HEK293 (cell line): ENCODE measurements around the gene TPSG1.

ENCODE experiments used
- CTCF ChIA-PET: fragments of 350-600 bp; formaldehyde crosslinking; extraction: SDS; loops from one replicate; lab custom pipeline; 2021; ENCODE audit warnings: antibody characterized with exemption; lab: Yijun Ruan, JAX
- POLR2A ChIA-PET: fragments of 300-600 bp; formaldehyde crosslinking; extraction: SDS; loops from one replicate; lab custom pipeline; 2020; ENCODE audit warnings: antibody characterized with exemption, inconsistent platforms; lab: Yijun Ruan, JAX
- H3K27ac ChIP-seq: fragments of 200-500 bp; sonication (Bioruptor generic); 2 replicates; pipeline ENCODE4 v1.5.1; 2014; ENCODE audit warnings: low read depth, low read length, control low read depth, inconsistent platforms; ENCODE audit errors: extremely low read depth
- H3K36me3 ChIP-seq, 2 experiments: fragments of 200-500 bp in 1 of 2; sonication (Bioruptor generic) in 1 of 2; 1 replicate in 1 of 2; 2 replicates in 1 of 2; pipeline ENCODE4 v1.5.1; 2014 to 2017; ENCODE audit warnings: inconsistent platforms in 2 of 2, low read length in 2 of 2; ENCODE audit not compliant: control insufficient read depth in 2 of 2, insufficient read depth in 1 of 2
- H3K4me1 ChIP-seq: fragments of 200-500 bp; sonication (Bioruptor generic); 2 replicates; pipeline ENCODE4 v1.5.1; 2014; ENCODE audit warnings: mild to moderate bottlenecking, low read length, inconsistent platforms; ENCODE audit not compliant: control insufficient read depth, insufficient read depth
- H3K4me3 ChIP-seq: 2 replicates; pipeline ENCODE4 v1.5.1; 2011; ENCODE audit warnings: low read depth, mild to moderate bottlenecking, control low read depth, low read length, moderate library complexity
- H3K9me3 ChIP-seq: fragments of 200-500 bp; sonication (Bioruptor generic); 2 replicates; pipeline ENCODE4 v1.5.1; 2014; ENCODE audit warnings: low read depth, low read length, inconsistent platforms; ENCODE audit not compliant: control insufficient read depth, insufficient read depth
- BCL11A ChIP-seq: fragments of 450-650 bp; formaldehyde crosslinking; IDR thresholded peaks from 2 replicates; pipeline ENCODE4 v1.5.1; 2016; ENCODE audit warnings: low read depth, missing biosample characterization, missing genetic modification characterization
- GLIS2 ChIP-seq: fragments of 450-650 bp; formaldehyde crosslinking; IDR thresholded peaks from 2 replicates; pipeline ENCODE4 v1.5.1; 2016; ENCODE audit warnings: missing biosample characterization, missing genetic modification characterization
- HIC1 ChIP-seq: fragments of 450-650 bp; formaldehyde crosslinking; IDR thresholded peaks from 2 replicates; pipeline ENCODE4 v1.5.1; 2016; ENCODE audit warnings: missing biosample characterization, missing genetic modification characterization
- KLF17 ChIP-seq: fragments of 450-650 bp; formaldehyde crosslinking; IDR thresholded peaks from 2 replicates; pipeline ENCODE4 v1.5.1; 2016; ENCODE audit warnings: missing biosample characterization, missing genetic modification characterization
- KLF9 ChIP-seq: fragments of 450-650 bp; formaldehyde crosslinking; IDR thresholded peaks from 2 replicates; pipeline ENCODE4 v1.5.1; 2016; ENCODE audit warnings: missing biosample characterization, missing genetic modification characterization, low read depth
- MZF1 ChIP-seq: fragments of 450-650 bp; formaldehyde crosslinking; IDR thresholded peaks from 2 replicates; pipeline ENCODE4 v1.5.1; 2017; ENCODE audit warnings: missing biosample characterization, missing genetic modification characterization, borderline replicate concordance
- PRDM10 ChIP-seq: fragments of 450-650 bp; formaldehyde crosslinking; IDR thresholded peaks from 2 replicates; pipeline ENCODE4 v1.5.1; 2016; ENCODE audit warnings: missing biosample characterization, missing genetic modification characterization
- SCRT1 ChIP-seq: fragments of 450-650 bp; formaldehyde crosslinking; IDR thresholded peaks from 2 replicates; pipeline ENCODE4 v1.5.1; 2016; ENCODE audit warnings: missing biosample characterization, missing genetic modification characterization, borderline replicate concordance
- ZBTB17 ChIP-seq: fragments of 450-650 bp; formaldehyde crosslinking; IDR thresholded peaks from 2 replicates; pipeline ENCODE4 v1.5.1; 2016; ENCODE audit warnings: missing biosample characterization, missing genetic modification characterization
- ZBTB49 ChIP-seq: fragments of 450-650 bp; formaldehyde crosslinking; IDR thresholded peaks from 2 replicates; pipeline ENCODE4 v1.5.1; 2016; ENCODE audit warnings: missing biosample characterization, missing genetic modification characterization, low read depth
- ZFHX2 ChIP-seq: fragments of 450-650 bp; formaldehyde crosslinking; conservative IDR thresholded peaks from 2 replicates; pipeline ENCODE4 v1.5.1; 2016; ENCODE audit warnings: missing biosample characterization, missing genetic modification characterization
- ZNF174 ChIP-seq: fragments of 450-650 bp; formaldehyde crosslinking; IDR thresholded peaks from 2 replicates; pipeline ENCODE4 v1.5.0; 2017; ENCODE audit warnings: missing biosample characterization, mild to moderate bottlenecking, missing genetic modification characterization
- ZNF175 ChIP-seq: fragments of 450-650 bp; formaldehyde crosslinking; IDR thresholded peaks from 2 replicates; pipeline ENCODE4 v1.5.1; 2016; ENCODE audit warnings: missing biosample characterization, missing genetic modification characterization
- ZNF19 ChIP-seq: fragments of 450-650 bp; formaldehyde crosslinking; IDR thresholded peaks from 2 replicates; pipeline ENCODE4; 2016; ENCODE audit warnings: missing biosample characterization, missing genetic modification characterization, low read depth
- ZNF221 ChIP-seq: fragments of 450-650 bp; formaldehyde crosslinking; IDR thresholded peaks from 2 replicates; pipeline ENCODE4 v1.5.1; 2017; ENCODE audit warnings: missing biosample characterization, missing genetic modification characterization, borderline replicate concordance
- ZNF248 ChIP-seq: fragments of 450-650 bp; formaldehyde crosslinking; IDR thresholded peaks from 2 replicates; pipeline ENCODE4 v1.5.1; 2017; ENCODE audit warnings: missing biosample characterization, missing genetic modification characterization
- ZNF274 ChIP-seq, 2 experiments: fragments of 200-500 bp in 1 of 2; fragments of 450-650 bp in 1 of 2; sonication (Bioruptor generic) in 1 of 2; formaldehyde crosslinking in 1 of 2; IDR thresholded peaks; 2 replicates each; pipeline versions ENCODE4 v1.5.1 to v1.6.1; 2014 to 2016; ENCODE audit warnings: borderline replicate concordance in 1 of 2, inconsistent platforms in 1 of 2, low read length in 1 of 2, missing biosample characterization in 1 of 2, missing genetic modification characterization in 1 of 2
- ZNF311 ChIP-seq: fragments of 450-650 bp; formaldehyde crosslinking; IDR thresholded peaks from 2 replicates; pipeline ENCODE4 v1.5.1; 2017; ENCODE audit warnings: missing biosample characterization, missing genetic modification characterization, borderline replicate concordance
- ZNF324 ChIP-seq: fragments of 450-650 bp; formaldehyde crosslinking; IDR thresholded peaks from 2 replicates; pipeline ENCODE4 v1.5.1; 2016; ENCODE audit warnings: missing biosample characterization, missing genetic modification characterization
- ZNF510 ChIP-seq: fragments of 450-650 bp; formaldehyde crosslinking; IDR thresholded peaks from 2 replicates; pipeline ENCODE4 v1.5.1; 2018; ENCODE audit warnings: mild to moderate bottlenecking, missing genetic modification characterization, missing biosample characterization; ENCODE audit not compliant: insufficient replicate concordance
- ZNF548 ChIP-seq: fragments of 450-650 bp; formaldehyde crosslinking; IDR thresholded peaks from 2 replicates; pipeline ENCODE4 v1.5.1; 2016; ENCODE audit warnings: missing biosample characterization, missing genetic modification characterization
- ZNF555 ChIP-seq: fragments of 450-650 bp; formaldehyde crosslinking; conservative IDR thresholded peaks from 2 replicates; pipeline ENCODE4 v1.5.1; 2017; ENCODE audit warnings: missing biosample characterization, mild to moderate bottlenecking, missing genetic modification characterization, inconsistent platforms
- ZNF585B ChIP-seq: fragments of 450-650 bp; formaldehyde crosslinking; IDR thresholded peaks from 2 replicates; pipeline ENCODE4 v1.5.1; 2016; ENCODE audit warnings: missing biosample characterization, missing genetic modification characterization
- ZNF600 ChIP-seq: fragments of 450-650 bp; formaldehyde crosslinking; IDR thresholded peaks from 2 replicates; pipeline ENCODE4 v1.5.1; 2016; ENCODE audit warnings: missing biosample characterization, missing genetic modification characterization
- ZNF660 ChIP-seq: fragments of 450-650 bp; IDR thresholded peaks from 2 replicates; pipeline ENCODE4 v1.5.1; 2018; ENCODE audit warnings: missing biosample characterization, mild to moderate bottlenecking, missing genetic modification characterization
- ZNF768 ChIP-seq: fragments of 450-650 bp; formaldehyde crosslinking; IDR thresholded peaks from 2 replicates; pipeline ENCODE4 v1.5.1; 2018; ENCODE audit warnings: missing biosample characterization, mild to moderate bottlenecking, missing genetic modification characterization
- ZNF791 ChIP-seq: fragments of 450-650 bp; formaldehyde crosslinking; IDR thresholded peaks from 2 replicates; pipeline ENCODE4 v1.5.1; 2016; ENCODE audit warnings: missing biosample characterization, missing genetic modification characterization
- ZNF837 ChIP-seq: fragments of 450-650 bp; formaldehyde crosslinking; IDR thresholded peaks from 2 replicates; pipeline ENCODE4 v1.5.1; 2016; ENCODE audit warnings: missing biosample characterization, missing genetic modification characterization

The TPSG1 gene

GRCh38 chr16:1174477-1175357, 50.4 kb downstream of the TPSG1 start:
- ChIA-PET POLR2A (interaction anchor here (1.1 kb wide), 1 partner anchor 8 kb away, joined by 4 read pairs; no protein-coding TSS in a partner anchor), CTCF (no interaction called here)
- Histone ChIP-seq H3K27ac (no peak overlapping the region), H3K4me3 (no peak overlapping the region), H3K4me1 (no peaks in the 10 kb centered on the region), H3K9me3 (no peaks in the 10 kb centered on the region), H3K36me3 (no peaks in the 10 kb centered on the region)
- TF ChIP-seq ZNF837 (tag by site-specific recombination), result no peak
- TF ChIP-seq ZFHX2 (tag by site-specific recombination), result no peak
- peak; percentile 77 for TF ChIP-seq PRDM10 (tag by site-specific recombination)
- TF ChIP-seq HIC1 (tag by site-specific recombination), result 0 out of 2 replicates have a peak, but pooled peaks have one; percentile 18
- no peak for TF ChIP-seq ZNF248 (tag by site-specific recombination)
- no peak for TF ChIP-seq BCL11A (tag by site-specific recombination)
- TF ChIP-seq GLIS2 (tag by site-specific recombination), result no peak
- TF ChIP-seq ZNF548 (tag by site-specific recombination), result no peak
- no peak for TF ChIP-seq ZNF174
- TF ChIP-seq ZNF660, result no peak
- no peak for TF ChIP-seq ZBTB49 (tag by site-specific recombination)
- TF ChIP-seq ZNF555 (tag by site-specific recombination), result no peak
- no peak for TF ChIP-seq ZNF175 (tag by site-specific recombination)
- TF ChIP-seq ZNF311, result no peak
- no peak for TF ChIP-seq ZNF221 (tag by site-specific recombination)
- no peak for TF ChIP-seq ZNF791 (tag by site-specific recombination)
- peak; percentile 55; the same call in 1 of the 2 replicates for TF ChIP-seq ZBTB17
- TF ChIP-seq MZF1, result no peak
- no peak for TF ChIP-seq ZNF19 (tag by site-specific recombination)
- TF ChIP-seq KLF9, result no peak
- TF ChIP-seq SCRT1, result no peak
- TF ChIP-seq KLF17 (tag by site-specific recombination), result peak; percentile 15; the same call in 1 of the 2 replicates
- no peak for TF ChIP-seq ZNF585B (tag by site-specific recombination)
- TF ChIP-seq ZNF600 (tag by site-specific recombination), result peak; percentile 73
- TF ChIP-seq ZNF324 (tag by site-specific recombination), result no peak
- TF ChIP-seq ZNF274 (IDR thresholded peaks at IDR 0.05; ENCODE audit: low read length), result no peak
- no peak for TF ChIP-seq ZNF274 (tag by site-specific recombination; IDR thresholded peaks at IDR 0.05; ENCODE audit: borderline replicate concordance)
- no peak for TF ChIP-seq ZNF768 (tag by site-specific recombination)
- TF ChIP-seq ZNF510 (tag by site-specific recombination), result no peak
